ENCODE measurements around the gene MACIR. TPM values are rescaled to one million over a fixed set of nuclear protein-coding genes. Genes with fewer than 3 reads are reported as not detected.

MACIR gene
- total and polyA plus RNA-seq, 2 donors (not counting 3 experiments of a cell fraction or from before 2014, with no cell fraction given), result 4.0 to 9.3 TPM

GRCh38 chr5:103235891-103236290, 22.7 kb upstream of the MACIR start:
- intact Hi-C loops (cut with micrococcal nuclease) (no loop called here), dilution Hi-C loops (cut with MboI; ENCODE audit: extremely low pct_ligation_motif_present, low sequenced_read_pairs) (no loop called here)
- POLR2A ChIA-PET, result no interaction called here
- Histone ChIP-seq H3K36me3 (ENCODE audit: control insufficient read depth in 2 of 2, extremely low read depth in 1 of 2, insufficient read depth in 2 of 2, low read length in 2 of 2) (no peaks in the 10 kb centered on the region), H3K4me3 (replicated peaks in 1 of 3; ENCODE audit: insufficient read depth in 1 of 3, low read depth in 1 of 3, low read length in 3 of 3) (no peak overlapping the region), H3K4me1 (ENCODE audit: control insufficient read depth, extremely low read depth, insufficient read depth, low read length) (no peaks in the 10 kb centered on the region), H3K9me3 (replicated peaks; ENCODE audit: control insufficient read depth, insufficient read depth, low read length) (no peaks in the 10 kb centered on the region), H2AFZ (ENCODE audit: low read depth, low read length) (no peak overlapping the region), H4K20me1 (replicated peaks; ENCODE audit: control insufficient read depth, extremely low read depth, insufficient read depth, low read length) (no peaks in the 10 kb centered on the region), H3K79me2 (ENCODE audit: control insufficient read depth, insufficient read depth, low read length) (no peaks in the 10 kb centered on the region), H3K27ac (ENCODE audit: insufficient read depth, low read depth, low read length) (no peak overlapping the region), H3K27me3 (ENCODE audit: control insufficient read depth in 2 of 2, insufficient read depth in 2 of 2, low read length in 2 of 2) (no peaks in the 10 kb centered on the region), H3K9ac (replicated peaks; ENCODE audit: extremely low read depth, insufficient read depth, low read length) (no peak overlapping the region), H3K4me2 (ENCODE audit: insufficient read depth, low read length) (no peak overlapping the region), H3K9me1 (replicated peaks; ENCODE audit: control insufficient read depth, extremely low read depth, insufficient read depth, low read length) (no peaks in the 10 kb centered on the region)
- FAIRE-seq (no peak), DNase-seq (ENCODE audit: low read depth, low spot score) (no peak)
- TF ChIP-seq GATA2 (IDR thresholded peaks at IDR 0.05; ENCODE audit: insufficient read depth, insufficient read length, low read depth, low read length) (no peak), POLR2A (IDR thresholded peaks at IDR 0.05; ENCODE audit: low read depth, low read length) (no peak), JUN (IDR thresholded peaks at IDR 0.05; ENCODE audit: borderline replicate concordance, insufficient read depth, insufficient read length, low read depth) (no peak), FOS (IDR thresholded peaks at IDR 0.05; ENCODE audit: borderline replicate concordance, insufficient read depth, low read length) (no peak), POLR2AphosphoS5 (IDR thresholded peaks at IDR 0.05; ENCODE audit: insufficient read depth, low read depth, low read length) (no peak), EZH2 (IDR thresholded peaks at IDR 0.05; ENCODE audit: borderline replicate concordance, low read depth, low read length, severe bottlenecking) (no peak), CTCF (IDR thresholded peaks at IDR 0.05; ENCODE audit: extremely low read depth in 1 of 2, insufficient read depth in 1 of 2, low read depth in 1 of 2, low read length in 2 of 2) (no peak), MAX (IDR thresholded peaks at IDR 0.05; ENCODE audit: insufficient read depth, insufficient read length) (no peak), MYC (IDR thresholded peaks at IDR 0.05; ENCODE audit: low read depth, low read length) (no peak)
- BruUV-seq (replicated peaks), result no TSS peak
- CTCF ChIA-PET, result no interaction called here
